GM12878 (cell line): Measurements from ENCODE around the gene ADPGK.

ENCODE experiments used
- ASH2L ChIP-seq: fragments of 300-600, 200-600 bp; sonication (generic); IDR thresholded peaks from 2 replicates; pipeline ENCODE4 v1.6.1; 2017; ENCODE audit warnings: low read depth, mild to moderate bottlenecking, borderline replicate concordance
- BACH1 ChIP-seq: fragments of 450-650 bp; IDR thresholded peaks from 2 replicates; pipeline ENCODE4 v1.6.1; 2017; ENCODE audit warnings: mild to moderate bottlenecking, borderline replicate concordance
- CEBPB ChIP-seq, 2 experiments: fragments of 150-350 bp in 1 of 2; IDR thresholded peaks; 2 replicates each; pipeline ENCODE4 v1.6.1; 2012 to 2014; ENCODE audit warnings: low read depth in 2 of 2, low read length in 2 of 2, borderline replicate concordance in 1 of 2, inconsistent platforms in 1 of 2
- CTCF ChIP-seq, 3 experiments: IDR thresholded peaks in 2 of 3; conservative IDR thresholded peaks in 1 of 3; 2 replicates each; pipeline ENCODE4 v1.5.1; 2011; ENCODE audit warnings: low read depth in 3 of 3, low read length in 3 of 3, mild to moderate bottlenecking in 3 of 3, control low read depth in 2 of 3, moderate library complexity in 2 of 3, inconsistent platforms in 1 of 3, mixed read lengths in 1 of 3; ENCODE audit not compliant: control insufficient read depth in 2 of 3, insufficient read depth in 1 of 3; ENCODE audit errors: extremely low read depth in 1 of 3
- JUNB ChIP-seq: IDR thresholded peaks from 2 replicates; pipeline ENCODE4 v1.6.1; 2016; ENCODE audit warnings: antibody characterized with exemption, mild to moderate bottlenecking
- MAX ChIP-seq: IDR thresholded peaks from 2 replicates; pipeline ENCODE4 v1.6.1; 2012; ENCODE audit warnings: low read depth, low read length, improper control_type of control experiment
- MYB ChIP-seq: fragments of 150-350 bp; IDR thresholded peaks from 2 replicates; pipeline ENCODE4 v1.6.1; 2014; ENCODE audit warnings: mild to moderate bottlenecking, low read depth, low read length, borderline replicate concordance
- RELA ChIP-seq: fragments of 450-650 bp; IDR thresholded peaks from 2 replicates; pipeline ENCODE4 v1.8.0; 2014; ENCODE audit warnings: borderline replicate concordance; ENCODE audit not compliant: partially characterized antibody
- TAF1 ChIP-seq: IDR thresholded peaks from 2 replicates; pipeline ENCODE4 v1.6.1; 2011; ENCODE audit warnings: mild to moderate bottlenecking, low read depth, low read length, borderline replicate concordance
- ZBED1 ChIP-seq: IDR thresholded peaks from 2 replicates; pipeline ENCODE4 v1.6.1; 2016; ENCODE audit warnings: borderline replicate concordance
- ZBTB33 ChIP-seq: fragments of 450-650 bp; IDR thresholded peaks from 2 replicates; pipeline ENCODE4 v1.6.1; 2017; ENCODE audit warnings: mild to moderate bottlenecking

- TF ChIP-seq TAF1 (no peak), RELA (no peak), CEBPB (IDR thresholded peaks at IDR 0.05; ENCODE audit: borderline replicate concordance in 1 of 2, low read depth in 2 of 2, low read length in 2 of 2) (no peak), ZBTB33 (no peak), ASH2L (no peak), MAX (no peak), ZBED1 (no peak), CTCF (IDR thresholded peaks at IDR 0.05 in 2 of 3, conservative IDR thresholded peaks at IDR 0.05 in 1 of 3; ENCODE audit: control insufficient read depth in 2 of 3, extremely low read depth in 1 of 3, insufficient read depth in 1 of 3, low read depth in 3 of 3, low read length in 3 of 3) (no peak), BACH1 (no peak), MYB (no peak), JUNB (no peak)
Measured at GRCh38 chr15:72724028-72724427, 59.5 kb downstream of the ADPGK start.
